Peyer's patch (tissue), 4 donors: Measurements from ENCODE around the gene BIRC2. TPM values are rescaled to one million over a fixed set of nuclear protein-coding genes. Genes with fewer than 3 reads are reported as not detected.

Experiments used
- DNase-seq, 3 donors: peaks; one replicate each; pipeline ENCODE4 v3.0.0-alpha.2; 2017 to 2019
- H3K27ac ChIP-seq, 4 donors: fragments of 200-600 bp; sonication (generic); one replicate each; pipeline ENCODE4 v1.5.1; 2016 to 2019
- H3K27me3 ChIP-seq, 2 donors: fragments of 200-600 bp; sonication (generic); one replicate each; pipeline ENCODE4 v1.5.1; 2019
- H3K36me3 ChIP-seq, 3 donors: fragments of 200-600 bp; sonication (generic); one replicate each; pipeline ENCODE4 v1.5.1; 2016 to 2019
- H3K4me1 ChIP-seq, 4 donors: fragments of 200-600 bp; sonication (generic); one replicate each; pipeline ENCODE4 v1.5.1; 2016 to 2019
- H3K4me3 ChIP-seq, 4 donors: fragments of 200-600 bp; sonication (generic); 1 replicate in 3 of 4; 2 replicates in 1 of 4; pipeline ENCODE4 v1.5.1; 2016 to 2019; ENCODE audit warnings: mild to moderate bottlenecking in 1 of 4
- H3K9me3 ChIP-seq, 4 donors: fragments of 200-600 bp; sonication (generic); one replicate each; pipeline ENCODE4 v1.5.1; 2016 to 2019; ENCODE audit warnings: mild to moderate bottlenecking in 1 of 4
- POLR2A ChIP-seq, 2 donors: fragments of 450-650 bp; IDR thresholded peaks; one replicate each; pipeline ENCODE4 v1.5.1; 2017; ENCODE audit warnings: antibody characterized with exemption in 2 of 2, mild to moderate bottlenecking in 2 of 2, moderate library complexity in 2 of 2
- total RNA-seq, 4 donors: library from RNA; depleted of rRNA; stranded (reverse); fragments of >200 nt; gene quantifications; one replicate each; pipeline ENCODE4 v1.1.0, GENCODE V29; 2016
- TF ChIP-seq, protein P1 (sequence below), 6 experiments: fragments of 450-650 bp in 4 of 6; fragments of 200-600 bp in 2 of 6; sonication (generic) in 1 of 6; IDR thresholded peaks; one replicate each; pipeline ENCODE4 v1.5.1; 2017 to 2019; ENCODE audit warnings: antibody characterized with exemption in 6 of 6, mild to moderate bottlenecking in 3 of 6, moderate library complexity in 1 of 6

BIRC2 gene
- total RNA-seq, 4 donors from 2014 or later = 30.5 to 88.8 (median 60.8) TPM

- DNase-seq = no peak
- H3K36me3 ChIP-seq = no peaks in the 10 kb centered on the region
- TF ChIP-seq, protein P1, sequence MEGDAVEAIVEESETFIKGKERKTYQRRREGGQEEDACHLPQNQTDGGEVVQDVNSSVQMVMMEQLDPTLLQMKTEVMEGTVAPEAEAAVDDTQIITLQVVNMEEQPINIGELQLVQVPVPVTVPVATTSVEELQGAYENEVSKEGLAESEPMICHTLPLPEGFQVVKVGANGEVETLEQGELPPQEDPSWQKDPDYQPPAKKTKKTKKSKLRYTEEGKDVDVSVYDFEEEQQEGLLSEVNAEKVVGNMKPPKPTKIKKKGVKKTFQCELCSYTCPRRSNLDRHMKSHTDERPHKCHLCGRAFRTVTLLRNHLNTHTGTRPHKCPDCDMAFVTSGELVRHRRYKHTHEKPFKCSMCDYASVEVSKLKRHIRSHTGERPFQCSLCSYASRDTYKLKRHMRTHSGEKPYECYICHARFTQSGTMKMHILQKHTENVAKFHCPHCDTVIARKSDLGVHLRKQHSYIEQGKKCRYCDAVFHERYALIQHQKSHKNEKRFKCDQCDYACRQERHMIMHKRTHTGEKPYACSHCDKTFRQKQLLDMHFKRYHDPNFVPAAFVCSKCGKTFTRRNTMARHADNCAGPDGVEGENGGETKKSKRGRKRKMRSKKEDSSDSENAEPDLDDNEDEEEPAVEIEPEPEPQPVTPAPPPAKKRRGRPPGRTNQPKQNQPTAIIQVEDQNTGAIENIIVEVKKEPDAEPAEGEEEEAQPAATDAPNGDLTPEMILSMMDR (IDR thresholded peaks at IDR 0.05) = no peak
- TF ChIP-seq POLR2A (IDR thresholded peaks at IDR 0.05) = no peak
- peak overlapping the region in 1 of 4 donors; percentile 16 for H3K4me3 ChIP-seq
- no peaks in the 10 kb centered on the region for H3K27me3 ChIP-seq
- peaks cover 0 to 40% (median 8%) of the 10 kb centered on the region in 4 donors for H3K4me1 ChIP-seq
- H3K27ac ChIP-seq = peak overlapping the region; percentile 65 to 91 (median 78)
- no peaks in the 10 kb centered on the region for H3K9me3 ChIP-seq
Observed at GRCh38 chr11:102313238-102313940, 33.6 kb upstream of the BIRC2 start.

DNA sequence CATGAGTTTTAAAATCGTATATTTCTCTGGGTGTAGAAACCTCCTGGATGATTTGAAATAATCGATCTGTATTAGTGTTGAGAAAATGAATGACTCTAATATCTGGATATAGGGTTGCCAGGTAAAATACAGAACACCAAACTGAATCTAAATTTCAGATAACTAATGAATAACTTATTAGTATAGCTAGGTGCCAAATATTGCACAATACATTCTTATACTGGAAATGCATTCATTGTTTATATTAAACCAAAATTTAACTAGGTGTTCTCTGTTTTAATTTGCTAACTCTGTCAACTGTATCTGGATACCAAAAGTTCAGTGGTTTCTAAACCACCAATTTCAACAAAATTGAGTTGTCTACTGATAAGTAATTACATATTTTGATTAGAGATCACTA is 32.2 kb upstream of the BIRC2 start:
- Histone ChIP-seq H3K4me3 (no peak overlapping the region), H3K4me1 (peaks cover 0 to 42% (median 8%) of the 10 kb centered on the region in 4 donors), H3K9me3 (no peaks in the 10 kb centered on the region), H3K27me3 (no peaks in the 10 kb centered on the region), H3K27ac (peak overlapping the region in 3 of 4 donors; percentile 5 to 75 (median 25)), H3K36me3 (no peaks in the 10 kb centered on the region)
- TF ChIP-seq, protein P1 (IDR thresholded peaks at IDR 0.05) = no peak
- TF ChIP-seq POLR2A (IDR thresholded peaks at IDR 0.05) = no peak
- DNase-seq = no peak

DNA sequence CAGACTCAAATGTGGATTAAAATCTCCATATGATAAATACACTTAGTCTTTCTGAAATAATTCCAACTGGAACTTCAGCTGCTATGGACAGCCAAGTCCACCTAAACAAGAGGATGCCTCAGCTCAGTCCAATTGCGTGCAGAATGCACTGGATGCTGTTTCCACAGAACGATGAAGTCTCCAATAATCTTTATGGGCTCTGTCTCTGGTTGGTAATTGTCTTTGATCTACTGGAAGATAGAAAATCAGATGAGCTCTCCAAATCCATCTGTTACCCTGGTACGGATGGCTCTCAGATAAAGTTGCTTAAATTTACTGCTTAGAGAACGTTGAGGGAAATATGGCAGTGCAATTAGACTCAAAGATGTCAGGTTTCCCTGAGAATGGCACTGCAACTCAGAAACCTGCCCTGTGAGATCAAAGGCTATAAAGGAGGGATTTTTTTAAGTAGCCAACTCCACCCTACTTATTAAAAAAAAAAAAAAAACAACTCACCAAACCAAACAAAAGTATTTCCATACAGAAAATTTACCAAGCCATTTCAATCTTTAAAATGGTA is 30.6 kb upstream of the BIRC2 start:
- Histone ChIP-seq H3K4me3 (peak overlapping the region in 1 of 4 donors; percentile 71), H3K27ac (peak overlapping the region; percentile 84 to 90 (median 87)), H3K9me3 (no peaks in the 10 kb centered on the region), H3K36me3 (no peaks in the 10 kb centered on the region), H3K27me3 (no peaks in the 10 kb centered on the region), H3K4me1 (peaks cover 0 to 53% (median 8%) of the 10 kb centered on the region in 4 donors)
- no peak for TF ChIP-seq POLR2A (IDR thresholded peaks at IDR 0.05)
- TF ChIP-seq, protein P1 (IDR thresholded peaks at IDR 0.05) = no peak
- DNase-seq = no peak

DNA sequence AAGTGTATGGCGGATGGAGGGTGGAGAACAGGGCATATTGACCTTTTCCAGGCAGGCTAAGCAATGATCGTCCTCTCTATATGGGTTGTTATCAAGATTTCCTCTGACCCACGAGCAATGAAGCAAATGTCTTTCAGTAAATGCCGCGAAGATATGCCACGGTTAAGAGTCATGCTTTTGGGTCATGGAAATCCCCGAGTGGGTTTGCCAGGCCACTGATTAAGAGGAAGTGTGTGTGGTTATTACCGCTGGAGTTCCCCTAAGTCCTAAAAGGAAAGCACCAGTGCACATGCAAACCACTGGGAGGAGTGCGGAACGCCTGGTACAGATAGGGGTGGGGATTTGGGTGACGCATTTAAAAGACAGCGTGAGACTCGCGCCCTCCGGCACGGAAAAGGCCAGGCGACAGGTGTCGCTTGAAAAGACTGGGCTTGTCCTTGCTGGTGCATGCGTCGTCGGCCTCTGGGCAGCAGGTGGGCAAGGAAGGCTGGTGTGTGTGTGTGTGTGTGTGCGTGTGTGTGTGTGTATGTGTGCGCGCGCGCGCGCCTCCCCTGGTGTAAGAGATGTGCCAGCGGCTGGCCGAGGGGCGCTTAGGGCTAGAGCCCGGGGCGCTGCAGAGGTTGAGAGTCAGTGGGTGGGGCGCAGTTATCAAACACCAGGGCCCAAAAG is 29.8 kb upstream of the BIRC2 start, which contains the start of gene BIRC3:
Gene BIRC3 (plus strand): TSS at position 386 of the 669 bp plus-strand sequence. CDS start 7,026 bp downstream, outside the sequence.
- TF ChIP-seq, protein P1 (IDR thresholded peaks at IDR 0.05) = peak; percentile 14 to 60 (median 40)
- peak; percentile 69 to 88 for TF ChIP-seq POLR2A (IDR thresholded peaks at IDR 0.05)
- peak; percentile 90 to 97 (median 95) for DNase-seq
- H3K4me1 ChIP-seq = peaks cover 0 to 45% (median 8%) of the 10 kb centered on the region in 4 donors
- H3K27me3 ChIP-seq = no peaks in the 10 kb centered on the region
- peak within 1 kb of the TSS; percentile 55 to 71 (median 62) for H3K4me3 ChIP-seq
- H3K27ac ChIP-seq = peak within 1 kb of the TSS; percentile 84 to 90 (median 87)
- no peaks in the 10 kb centered on the region for H3K9me3 ChIP-seq
- H3K36me3 ChIP-seq = no peaks in the 10 kb centered on the region

DNA sequence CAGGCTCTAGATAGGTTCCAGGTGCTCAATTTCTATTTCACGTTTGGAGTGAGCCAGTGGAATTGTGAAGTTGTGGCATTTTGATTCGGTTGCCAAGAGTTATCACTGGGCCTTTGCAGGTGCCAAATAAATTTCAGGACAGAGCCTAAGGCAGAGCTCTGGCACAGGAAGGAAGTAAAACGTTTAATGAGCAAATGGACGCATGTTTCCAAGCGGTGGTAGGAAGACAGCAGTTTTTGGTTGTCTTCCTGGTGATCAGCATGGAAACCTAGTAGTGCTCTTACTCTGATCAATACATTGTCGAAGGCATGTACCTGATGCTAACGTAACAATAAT is 29.3 kb upstream of the BIRC2 start:
- TF ChIP-seq, protein P1 (IDR thresholded peaks at IDR 0.05) = no peak
- no peak for TF ChIP-seq POLR2A (IDR thresholded peaks at IDR 0.05)
- Histone ChIP-seq H3K4me1 (peaks cover 0 to 42% (median 7%) of the 10 kb centered on the region in 4 donors), H3K36me3 (no peaks in the 10 kb centered on the region), H3K27ac (peak overlapping the region; percentile 84 to 90 (median 87)), H3K4me3 (peak overlapping the region; percentile 55 to 71 (median 62)), H3K27me3 (no peaks in the 10 kb centered on the region), H3K9me3 (no peaks in the 10 kb centered on the region)
- no peak for DNase-seq
